Mucosa of descending colon (tissue), 3 donors: ENCODE data around the gene LYPD1. TPM values are rescaled to one million over a fixed set of nuclear protein-coding genes. Genes with fewer than 3 reads are reported as not detected.

ENCODE experiments used
- ATAC-seq: fragments of 200-7000 bp; cut with Tn5 transposase; one replicate; pipeline ENCODE4 v1.9.1; 2020; ENCODE audit warnings: mild to moderate bottlenecking, moderate library complexity
- DNase-seq, 3 donors: peaks; one replicate each; pipeline ENCODE4 v3.0.0-alpha.2; 2020
- H3K36me3 ChIP-seq: fragments of 200-600 bp; one replicate; pipeline ENCODE4 v1.8.0; 2021; ENCODE audit warnings: low read depth, mild to moderate bottlenecking
- H3K4me1 ChIP-seq: fragments of 200-600 bp; one replicate; pipeline ENCODE4 v1.8.0; 2021; ENCODE audit warnings: low read depth, mild to moderate bottlenecking
- H3K4me3 ChIP-seq: fragments of 200-600 bp; one replicate; pipeline ENCODE4 v1.8.0; 2021; ENCODE audit warnings: mild to moderate bottlenecking
- H3K9me3 ChIP-seq: fragments of 200-600 bp; one replicate; pipeline ENCODE4 v1.8.0; 2021; ENCODE audit warnings: mild to moderate bottlenecking
- CTCF ChIP-seq: fragments of 200-600 bp; IDR thresholded peaks from one replicate; pipeline ENCODE4 v1.8.0; 2022; ENCODE audit warnings: antibody characterized with exemption, mild to moderate bottlenecking
- intact Hi-C, 2 donors: fragments of 100-400 bp; cut with DNase I in 1 of 2; cut with micrococcal nuclease in 1 of 2; formaldehyde crosslinking; loops; one replicate each; pipeline versions ENCODE4 v1.11.0 to v1.11.1; 2022; cut with DNase I, micrococcal nuclease
- total RNA-seq, 3 donors: library from RNA; stranded (reverse); fragmentation: NEBNext Ultra II Directional in 2 of 3; extraction: Animal tissue kit (Norgen Biotek cat#: 25700) in 2 of 3; gene quantifications; one replicate each; pipeline versions ENCODE4 v1.2.1 to v1.2.4, GENCODE V29; 2021 to 2023
- donor health status: DM: no; HTN: no; CAD: no; lungs with moderate emphysema.
- donor health status: DM: no; HTN: no; CAD: no.
- donor health status: DM: no; HTN: yes; CAD: no.

Gene LYPD1
- total RNA-seq, 3 donors from 2014 or later: 1.8 to 3.2 TPM; not detected in 1

DNA sequence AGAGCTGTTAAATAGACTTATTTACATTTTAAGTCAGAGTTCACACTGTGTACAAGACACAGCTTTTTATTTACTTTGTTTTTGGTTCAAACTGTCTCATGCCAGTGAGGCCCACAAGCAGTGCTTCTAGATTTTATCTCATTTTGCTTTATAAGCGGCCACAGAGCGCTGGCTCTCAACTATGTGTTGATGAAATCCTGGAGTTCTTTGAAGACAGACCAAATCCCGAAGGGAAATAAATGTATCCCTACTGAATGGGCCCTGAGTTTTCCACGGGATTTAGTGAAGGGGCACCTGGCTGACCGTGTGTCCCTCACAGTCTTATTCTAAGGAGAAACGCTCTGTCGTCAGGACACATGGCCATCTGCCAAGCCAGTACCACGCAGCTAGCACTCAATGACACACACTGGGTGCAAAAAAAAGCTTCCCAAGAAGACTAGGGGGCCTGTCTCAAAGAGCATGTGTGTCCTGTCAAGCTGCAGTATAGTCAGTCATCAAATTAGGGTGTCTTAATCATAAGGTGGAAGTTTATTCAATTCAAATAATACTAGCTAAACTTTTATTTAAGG, 23.4 kb downstream of the LYPD1 start:
- H3K4me3 ChIP-seq: no peak overlapping the region
- H3K4me1 ChIP-seq: no peaks in the 10 kb centered on the region
- TF ChIP-seq CTCF: no peak
- intact Hi-C loops: no loop called here
- DNase-seq: no peak
- H3K36me3 ChIP-seq: no peaks in the 10 kb centered on the region
- no peak for ATAC-seq
- H3K9me3 ChIP-seq: no peaks in the 10 kb centered on the region

GRCh38 chr2:132645722-132646539, 24.1 kb downstream of the LYPD1 start:
- Histone ChIP-seq H3K36me3 (no peaks in the 10 kb centered on the region), H3K4me3 (no peak overlapping the region), H3K4me1 (no peaks in the 10 kb centered on the region), H3K9me3 (no peaks in the 10 kb centered on the region)
- no peak for TF ChIP-seq CTCF
- no peak for DNase-seq
- no peak for ATAC-seq
- intact Hi-C loops: no loop called here

DNA sequence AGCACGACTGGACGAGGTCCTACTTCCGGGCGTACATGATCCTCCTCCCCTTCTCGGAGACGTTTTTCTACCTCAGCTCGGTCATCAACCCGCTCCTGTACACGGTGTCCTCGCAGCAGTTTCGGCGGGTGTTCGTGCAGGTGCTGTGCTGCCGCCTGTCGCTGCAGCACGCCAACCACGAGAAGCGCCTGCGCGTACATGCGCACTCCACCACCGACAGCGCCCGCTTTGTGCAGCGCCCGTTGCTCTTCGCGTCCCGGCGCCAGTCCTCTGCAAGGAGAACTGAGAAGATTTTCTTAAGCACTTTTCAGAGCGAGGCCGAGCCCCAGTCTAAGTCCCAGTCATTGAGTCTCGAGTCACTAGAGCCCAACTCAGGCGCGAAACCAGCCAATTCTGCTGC, 24.8 kb downstream of the LYPD1 start:
- no peak for TF ChIP-seq CTCF
- no peaks in the 10 kb centered on the region for H3K36me3 ChIP-seq
- H3K9me3 ChIP-seq: no peaks in the 10 kb centered on the region
- no peaks in the 10 kb centered on the region for H3K4me1 ChIP-seq
- no peak overlapping the region for H3K4me3 ChIP-seq
- DNase-seq (no peak), ATAC-seq (no peak)
- intact Hi-C loops: no loop called here

DNA sequence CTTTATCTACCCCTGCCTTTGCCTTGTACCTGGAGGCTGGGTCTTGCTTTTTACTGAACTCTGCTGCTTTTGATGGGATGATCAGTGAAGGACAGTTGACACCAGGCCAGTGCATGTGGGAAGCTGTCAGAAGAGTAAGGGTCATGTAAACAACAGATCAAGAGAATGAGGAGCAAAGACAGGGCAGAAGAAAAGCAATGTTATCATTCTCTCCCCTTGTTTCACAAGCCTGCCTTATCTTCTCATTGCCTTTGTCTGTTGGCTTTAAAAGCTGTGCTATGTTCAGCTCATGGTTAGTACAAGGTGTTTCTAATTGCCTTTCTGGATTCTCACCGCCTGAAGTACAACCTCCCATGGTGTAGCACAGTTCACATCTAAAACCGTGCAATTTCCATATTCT, 27.6 kb downstream of the LYPD1 start:
- no peaks in the 10 kb centered on the region for H3K4me1 ChIP-seq
- DNase-seq (no peak), ATAC-seq (no peak)
- H3K36me3 ChIP-seq: no peaks in the 10 kb centered on the region
- no peak for TF ChIP-seq CTCF
- H3K9me3 ChIP-seq: no peaks in the 10 kb centered on the region
- H3K4me3 ChIP-seq: no peak overlapping the region
- intact Hi-C loops: no loop called here

- Histone ChIP-seq H3K4me1 (no peaks in the 10 kb centered on the region), H3K4me3 (no peak overlapping the region), H3K9me3 (no peaks in the 10 kb centered on the region), H3K36me3 (no peaks in the 10 kb centered on the region)
- DNase-seq: no peak
- no peak for TF ChIP-seq CTCF
- intact Hi-C loops: no loop called here
- no peak for ATAC-seq
Observed at GRCh38 chr2:132641819-132642218, 28.2 kb downstream of the LYPD1 start.
